Measurements from ENCODE around the gene OPA3. TPM values are rescaled to one million over a fixed set of nuclear protein-coding genes. Genes with fewer than 3 reads are reported as not detected.

OPA3 gene
- total RNA-seq, 3 donors from 2014 or later, result 6.6 to 11.4 (median 7.2) TPM

GRCh38 chr19:45613926-45614725 is 29.5 kb upstream of the OPA3 start:
- Histone ChIP-seq H3K4me3 (no peak overlapping the region), H3K4me1 (no peaks in the 10 kb centered on the region), H3K36me3 (no peaks in the 10 kb centered on the region), H3K27me3 (no peaks in the 10 kb centered on the region), H3K9me3 (no peaks in the 10 kb centered on the region), H3K27ac (peak overlapping the region; percentile 17 to 77)
- no peak for DNase-seq (ENCODE audit: low spot score in 2 of 2)
- intact Hi-C loops (cut with DNase I; ENCODE audit: low total_unique reads), result no loop called here
- TF ChIP-seq POLR2A (IDR thresholded peaks at IDR 0.05), result no peak
- no peak for TF ChIP-seq CTCF (IDR thresholded peaks at IDR 0.05)
- TF ChIP-seq POLR2AphosphoS5 (IDR thresholded peaks at IDR 0.05), result no peak

DNA sequence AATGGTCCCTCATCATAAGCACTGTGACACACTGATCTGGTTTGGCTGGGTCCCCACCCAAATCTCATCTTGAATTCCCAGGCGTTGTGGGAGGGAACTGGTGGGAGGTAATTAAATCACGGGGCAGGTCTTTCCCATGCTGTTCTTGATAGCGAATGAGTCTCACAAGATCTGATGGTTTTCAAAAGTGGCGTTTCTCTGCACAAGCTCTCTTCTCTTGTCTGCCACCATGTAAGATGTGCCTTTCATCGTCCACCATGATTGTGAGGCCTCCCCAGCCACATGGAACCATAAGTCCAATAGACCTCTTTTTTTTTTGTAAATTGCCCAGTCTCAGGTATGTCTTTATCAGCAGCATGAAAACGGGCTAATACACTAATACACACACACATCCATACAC is 24.3 kb upstream of the OPA3 start:
- TF ChIP-seq CTCF (IDR thresholded peaks at IDR 0.05) (no peak), POLR2A (IDR thresholded peaks at IDR 0.05) (no peak), POLR2AphosphoS5 (IDR thresholded peaks at IDR 0.05) (no peak)
- Histone ChIP-seq H3K27ac (no peak overlapping the region), H3K36me3 (no peaks in the 10 kb centered on the region), H3K27me3 (no peaks in the 10 kb centered on the region), H3K4me3 (no peak overlapping the region), H3K4me1 (no peaks in the 10 kb centered on the region), H3K9me3 (no peaks in the 10 kb centered on the region)
- no peak for DNase-seq (ENCODE audit: low spot score in 2 of 2)
- intact Hi-C loops (cut with DNase I; ENCODE audit: low total_unique reads), result no loop called here

- intact Hi-C loops (cut with DNase I; ENCODE audit: low total_unique reads), result no loop called here
- TF ChIP-seq POLR2A (IDR thresholded peaks at IDR 0.05) (no peak), POLR2AphosphoS5 (IDR thresholded peaks at IDR 0.05) (peak in 1 of 3 donors; percentile 46), CTCF (IDR thresholded peaks at IDR 0.05) (peak; percentile 77 to 95 (median 85))
- no peaks in the 10 kb centered on the region for H3K4me1 ChIP-seq
- H3K27ac ChIP-seq, result peak overlapping the region in 1 of 2 donors; percentile 59
- peak overlapping the region in 2 of 3 donors; percentile 16 to 52 for H3K4me3 ChIP-seq
- H3K36me3 ChIP-seq, result no peaks in the 10 kb centered on the region
- peak; percentile 42 to 72 for DNase-seq (ENCODE audit: low spot score in 2 of 2)
- peaks cover 0 to 11% of the 10 kb centered on the region in 2 donors for H3K27me3 ChIP-seq
- H3K9me3 ChIP-seq, result no peaks in the 10 kb centered on the region
Observed at GRCh38 chr19:45607071-45608029, 22.7 kb upstream of the OPA3 start.

DNA sequence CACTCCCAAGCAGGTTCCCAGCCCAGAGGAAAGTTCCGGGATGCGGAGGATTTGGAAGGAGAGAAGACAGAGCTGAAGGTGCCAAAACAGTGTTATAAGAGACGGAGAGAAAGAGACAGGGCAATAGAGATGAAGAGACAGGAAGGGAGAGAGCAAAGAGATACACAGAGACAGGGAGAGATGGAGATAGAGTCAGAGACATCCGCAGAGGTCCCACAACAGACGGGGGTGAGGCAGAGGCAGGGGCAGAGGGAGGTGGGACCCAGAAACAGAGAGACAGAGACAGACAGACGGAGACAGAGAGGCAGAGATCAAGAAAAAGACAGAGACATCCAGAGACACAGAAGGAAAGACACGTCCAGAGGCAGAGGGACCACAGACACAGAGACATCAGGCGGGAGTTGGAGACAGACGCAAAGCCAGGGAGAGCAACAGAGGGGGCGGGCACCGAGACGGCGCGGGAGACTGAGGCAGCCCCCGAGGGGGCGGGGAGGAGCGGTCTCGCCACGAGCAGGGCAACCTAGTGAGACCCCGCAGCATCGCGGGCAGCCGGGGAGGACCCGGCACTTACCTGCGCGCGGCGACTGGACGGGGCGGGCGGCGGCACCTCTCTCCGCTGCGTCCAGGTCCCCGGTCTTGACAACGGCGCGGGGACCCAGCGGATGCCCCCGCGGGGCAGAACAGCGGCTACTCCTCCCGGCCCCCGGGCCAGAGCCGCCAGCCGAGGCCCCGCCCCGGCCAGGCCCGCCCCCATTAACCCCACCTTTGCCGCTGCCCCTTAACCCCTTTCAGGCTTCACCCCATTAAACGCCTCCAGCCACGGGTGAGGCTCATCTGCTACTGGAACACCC is 17.1 kb upstream of the OPA3 start, which contains the start of gene GPR4:
Gene GPR4, minus strand, starts transcription at position 689 of the 851 bp plus-strand sequence. CDS start 10,346 bp downstream, outside the sequence.
- Histone ChIP-seq H3K27ac (peak within 1 kb of the TSS in 1 of 2 donors; percentile 68), H3K4me3 (peak within 1 kb of the TSS; percentile 44 to 62 (median 47)), H3K9me3 (no peaks in the 10 kb centered on the region), H3K27me3 (peaks cover 0 to 60% of the 10 kb centered on the region in 2 donors), H3K36me3 (no peaks in the 10 kb centered on the region), H3K4me1 (no peaks in the 10 kb centered on the region)
- DNase-seq (ENCODE audit: low spot score in 2 of 2), result no peak
- no peak for TF ChIP-seq CTCF (IDR thresholded peaks at IDR 0.05)
- TF ChIP-seq POLR2A (IDR thresholded peaks at IDR 0.05), result no peak
- TF ChIP-seq POLR2AphosphoS5 (IDR thresholded peaks at IDR 0.05), result no peak
- intact Hi-C loops (cut with DNase I; ENCODE audit: low total_unique reads), result no loop called here
